ENCODE measurements around the gene ENOPH1.
"Not testable (repeated sequence)": the region's sequence is repeated elsewhere in the genome, so short reads cannot be mapped to it uniquely, and the experiment has no call there.

GRCh38 chr4:82477469-82477868 is 47.1 kb downstream of the ENOPH1 start:
- TF ChIP-seq POLR2A, POLR2AphosphoS5 (IDR thresholded peaks at IDR 0.05): not testable (repeated sequence)

Measured in gastroesophageal sphincter (tissue), 2 donors.